Fibroblast of lung (primary cell): ENCODE measurements around the gene ZNF557. TPM values are rescaled to one million over a fixed set of nuclear protein-coding genes. Genes with fewer than 3 reads are reported as not detected.
"Not testable (repeated sequence)": the region's sequence is repeated elsewhere in the genome, so short reads cannot be mapped to it uniquely, and the experiment has no call there.

Experiments used
- DNase-seq, 2 donors: peaks; one replicate each; pipeline versions ENCODE4 v3.0.0 to v3.0.0-alpha.2; 2010; ENCODE audit warnings: low read depth in 2 of 2
- H2AFZ ChIP-seq: 2 replicates; pipeline ENCODE4 v1.5.1; 2012; ENCODE audit warnings: low read length, control low read depth, inconsistent platforms
- H3K27ac ChIP-seq: 2 replicates; pipeline ENCODE4 v1.5.1; 2011; ENCODE audit warnings: low read length, control low read depth; ENCODE audit not compliant: insufficient read depth
- H3K27me3 ChIP-seq: 2 replicates; pipeline ENCODE4 v1.5.1; 2011; ENCODE audit warnings: mild to moderate bottlenecking, low read length; ENCODE audit not compliant: control insufficient read depth, insufficient read depth
- H3K36me3 ChIP-seq: 2 replicates; pipeline ENCODE4 v1.5.1; 2011; ENCODE audit warnings: low read length; ENCODE audit not compliant: control insufficient read depth, insufficient read depth
- H3K4me1 ChIP-seq: 2 replicates; pipeline ENCODE4 v1.5.1; 2011; ENCODE audit warnings: low read length; ENCODE audit not compliant: control insufficient read depth, insufficient read depth; ENCODE audit errors: extremely low read depth
- H3K4me2 ChIP-seq: 2 replicates; pipeline ENCODE4 v1.5.1; 2011; ENCODE audit warnings: low read length, control low read depth; ENCODE audit not compliant: insufficient read depth; ENCODE audit errors: extremely low read depth
- H3K4me3 ChIP-seq, 4 experiments: fragments of 200-600 bp in 1 of 4; sonication (generic) in 1 of 4; replicated peaks in 1 of 4; 2 replicates each; pipeline ENCODE4 v1.5.1; 2011 to 2016; ENCODE audit warnings: low read length in 4 of 4, low read depth in 3 of 4, mild to moderate bottlenecking in 3 of 4, control low read depth in 2 of 4, inconsistent platforms in 1 of 4, mixed read lengths in 1 of 4; ENCODE audit not compliant: insufficient read depth in 1 of 4; ENCODE audit errors: control extremely low read depth in 1 of 4
- H3K79me2 ChIP-seq: 2 replicates; pipeline ENCODE4 v1.5.1; 2012; ENCODE audit warnings: mild to moderate bottlenecking, low read length, inconsistent platforms; ENCODE audit not compliant: control insufficient read depth, insufficient read depth
- H3K9ac ChIP-seq: 2 replicates; pipeline ENCODE4 v1.5.1; 2011; ENCODE audit warnings: mild to moderate bottlenecking, low read length, control low read depth; ENCODE audit not compliant: insufficient read depth
- H3K9me3 ChIP-seq: 2 replicates; pipeline ENCODE4 v1.5.1; 2012; ENCODE audit warnings: low read depth, low read length; ENCODE audit not compliant: control insufficient read depth, insufficient read depth
- H4K20me1 ChIP-seq: 2 replicates; pipeline ENCODE4 v1.5.1; 2011; ENCODE audit warnings: low read length; ENCODE audit not compliant: control insufficient read depth, insufficient read depth; ENCODE audit errors: extremely low read depth
- EZH2 ChIP-seq: IDR thresholded peaks from 2 replicates; pipeline ENCODE4 v1.5.1; 2012; ENCODE audit warnings: low read length, control low read depth, mild to moderate bottlenecking; ENCODE audit errors: missing control alignments
- polyA plus RNA-seq, 2 donors: library from polyadenylated mRNA; depleted of rRNA in 1 of 2; stranded (reverse) in 1 of 2; unstranded in 1 of 2; fragments of >200 nt; gene quantifications; 2 replicates each; pipeline ENCODE4 v1.2.1, GENCODE V29; 2011 to 2012; ENCODE audit warnings: missing spikeins in 1 of 2
- total RNA-seq: library from RNA; depleted of rRNA; stranded (reverse); fragments of >200 nt; gene quantifications from 2 replicates; pipeline ENCODE4 v1.2.1, GENCODE V29; 2014
- TF ChIP-seq, protein P1 (sequence below), 2 donors: IDR thresholded peaks in 1 of 2; conservative IDR thresholded peaks in 1 of 2; 1 replicate in 1 of 2; 2 replicates in 1 of 2; pipeline ENCODE4 v1.5.1; 2011 to 2012; ENCODE audit warnings: low read length in 2 of 2, control low read depth in 1 of 2, inconsistent platforms in 1 of 2, low read depth in 1 of 2, mild to moderate bottlenecking in 1 of 2

The ZNF557 gene
- total and polyA plus RNA-seq, 2 donors (not counting 1 experiment from before 2014, with no cell fraction given): 2.9 to 18.3 TPM

GRCh38 chr19:7059977-7060376, 9.5 kb upstream of the ZNF557 start:
- not testable (repeated sequence) for H2AFZ ChIP-seq, H3K27ac ChIP-seq, H3K9me3 ChIP-seq, DNase-seq, H3K27me3 ChIP-seq, H4K20me1 ChIP-seq, H3K4me2 ChIP-seq, H3K79me2 ChIP-seq, H3K36me3 ChIP-seq, H3K4me1 ChIP-seq, H3K9ac ChIP-seq, H3K4me3 ChIP-seq

- H3K79me2 ChIP-seq: no peaks in the 10 kb centered on the region
- TF ChIP-seq, protein P1, sequence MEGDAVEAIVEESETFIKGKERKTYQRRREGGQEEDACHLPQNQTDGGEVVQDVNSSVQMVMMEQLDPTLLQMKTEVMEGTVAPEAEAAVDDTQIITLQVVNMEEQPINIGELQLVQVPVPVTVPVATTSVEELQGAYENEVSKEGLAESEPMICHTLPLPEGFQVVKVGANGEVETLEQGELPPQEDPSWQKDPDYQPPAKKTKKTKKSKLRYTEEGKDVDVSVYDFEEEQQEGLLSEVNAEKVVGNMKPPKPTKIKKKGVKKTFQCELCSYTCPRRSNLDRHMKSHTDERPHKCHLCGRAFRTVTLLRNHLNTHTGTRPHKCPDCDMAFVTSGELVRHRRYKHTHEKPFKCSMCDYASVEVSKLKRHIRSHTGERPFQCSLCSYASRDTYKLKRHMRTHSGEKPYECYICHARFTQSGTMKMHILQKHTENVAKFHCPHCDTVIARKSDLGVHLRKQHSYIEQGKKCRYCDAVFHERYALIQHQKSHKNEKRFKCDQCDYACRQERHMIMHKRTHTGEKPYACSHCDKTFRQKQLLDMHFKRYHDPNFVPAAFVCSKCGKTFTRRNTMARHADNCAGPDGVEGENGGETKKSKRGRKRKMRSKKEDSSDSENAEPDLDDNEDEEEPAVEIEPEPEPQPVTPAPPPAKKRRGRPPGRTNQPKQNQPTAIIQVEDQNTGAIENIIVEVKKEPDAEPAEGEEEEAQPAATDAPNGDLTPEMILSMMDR (conservative IDR thresholded peaks at IDR 0.05 in 1 of 2, IDR thresholded peaks at IDR 0.05 in 1 of 2; ENCODE audit: low read depth in 1 of 2, low read length in 2 of 2): no peak
- no peak for TF ChIP-seq EZH2
- H2AFZ ChIP-seq: no peak overlapping the region
- no peaks in the 10 kb centered on the region for H4K20me1 ChIP-seq
- H3K9me3 ChIP-seq: no peaks in the 10 kb centered on the region
- H3K36me3 ChIP-seq: no peaks in the 10 kb centered on the region
- no peak overlapping the region for H3K4me2 ChIP-seq
- H3K4me1 ChIP-seq: no peaks in the 10 kb centered on the region
- no peak for DNase-seq
- H3K27ac ChIP-seq: no peak overlapping the region
- H3K27me3 ChIP-seq: no peaks in the 10 kb centered on the region
- H3K4me3 ChIP-seq: no peak overlapping the region
- no peak overlapping the region for H3K9ac ChIP-seq
Measured at GRCh38 chr19:7063339-7063738, 6.2 kb upstream of the ZNF557 start.

DNA sequence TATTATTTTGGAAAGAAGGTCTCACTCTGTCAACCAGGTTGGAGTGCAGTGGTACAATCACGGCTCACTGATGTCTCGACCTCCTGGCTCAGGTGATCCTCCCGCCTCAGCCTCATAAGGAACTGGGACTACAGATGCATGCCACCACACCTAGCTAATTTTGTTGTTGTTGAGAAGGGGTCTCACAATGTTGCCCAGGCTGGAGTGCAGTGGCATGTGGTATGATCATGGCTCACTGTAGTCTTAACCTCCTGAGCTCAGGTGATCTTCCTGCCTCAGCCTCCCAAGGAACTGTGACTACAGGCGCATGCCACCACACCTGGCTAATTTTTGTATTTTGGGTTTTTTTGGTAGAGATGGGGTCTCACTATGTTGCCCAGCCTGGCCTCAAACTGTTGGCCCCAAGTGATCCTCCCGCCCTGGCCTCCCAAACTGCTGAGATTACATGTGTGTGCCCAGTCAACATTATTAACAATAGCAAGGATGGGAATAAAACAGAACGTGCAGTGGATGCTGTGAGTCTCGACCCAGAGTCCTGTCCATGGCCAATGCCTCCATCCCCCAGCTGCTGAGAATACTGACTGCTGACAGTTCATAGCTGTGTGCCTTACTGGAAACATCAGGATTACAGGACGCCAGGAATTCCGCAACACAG, 5.6 kb upstream of the ZNF557 start:
- Histone ChIP-seq H3K4me1 (no peaks in the 10 kb centered on the region), H3K27me3 (no peaks in the 10 kb centered on the region), H2AFZ (no peak overlapping the region), H3K79me2 (no peaks in the 10 kb centered on the region), H3K9me3 (no peaks in the 10 kb centered on the region), H4K20me1 (no peaks in the 10 kb centered on the region), H3K36me3 (no peaks in the 10 kb centered on the region), H3K4me2 (no peak overlapping the region), H3K4me3 (no peak overlapping the region), H3K27ac (no peak overlapping the region), H3K9ac (no peak overlapping the region)
- no peak for TF ChIP-seq EZH2
- TF ChIP-seq, protein P1 (conservative IDR thresholded peaks at IDR 0.05 in 1 of 2, IDR thresholded peaks at IDR 0.05 in 1 of 2; ENCODE audit: low read depth in 1 of 2, low read length in 2 of 2): no peak
- no peak for DNase-seq
